HG03565 (cell line): ENCODE results near the gene SLCO1A2.
"Not testable (repeated sequence)": the region's sequence is repeated elsewhere in the genome, so short reads cannot be mapped to it uniquely, and the experiment has no call there.

Source experiments
- ATAC-seq: cut with Tn5 transposase; IDR thresholded peaks from one replicate; pipeline ENCODE4 v1.9.1; 2021; ENCODE audit warnings: mild to moderate bottlenecking, moderate library complexity; ENCODE audit not compliant: unreplicated experiment

SLCO1A2 gene, protein sequence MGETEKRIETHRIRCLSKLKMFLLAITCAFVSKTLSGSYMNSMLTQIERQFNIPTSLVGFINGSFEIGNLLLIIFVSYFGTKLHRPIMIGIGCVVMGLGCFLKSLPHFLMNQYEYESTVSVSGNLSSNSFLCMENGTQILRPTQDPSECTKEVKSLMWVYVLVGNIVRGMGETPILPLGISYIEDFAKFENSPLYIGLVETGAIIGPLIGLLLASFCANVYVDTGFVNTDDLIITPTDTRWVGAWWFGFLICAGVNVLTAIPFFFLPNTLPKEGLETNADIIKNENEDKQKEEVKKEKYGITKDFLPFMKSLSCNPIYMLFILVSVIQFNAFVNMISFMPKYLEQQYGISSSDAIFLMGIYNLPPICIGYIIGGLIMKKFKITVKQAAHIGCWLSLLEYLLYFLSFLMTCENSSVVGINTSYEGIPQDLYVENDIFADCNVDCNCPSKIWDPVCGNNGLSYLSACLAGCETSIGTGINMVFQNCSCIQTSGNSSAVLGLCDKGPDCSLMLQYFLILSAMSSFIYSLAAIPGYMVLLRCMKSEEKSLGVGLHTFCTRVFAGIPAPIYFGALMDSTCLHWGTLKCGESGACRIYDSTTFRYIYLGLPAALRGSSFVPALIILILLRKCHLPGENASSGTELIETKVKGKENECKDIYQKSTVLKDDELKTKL

DNA sequence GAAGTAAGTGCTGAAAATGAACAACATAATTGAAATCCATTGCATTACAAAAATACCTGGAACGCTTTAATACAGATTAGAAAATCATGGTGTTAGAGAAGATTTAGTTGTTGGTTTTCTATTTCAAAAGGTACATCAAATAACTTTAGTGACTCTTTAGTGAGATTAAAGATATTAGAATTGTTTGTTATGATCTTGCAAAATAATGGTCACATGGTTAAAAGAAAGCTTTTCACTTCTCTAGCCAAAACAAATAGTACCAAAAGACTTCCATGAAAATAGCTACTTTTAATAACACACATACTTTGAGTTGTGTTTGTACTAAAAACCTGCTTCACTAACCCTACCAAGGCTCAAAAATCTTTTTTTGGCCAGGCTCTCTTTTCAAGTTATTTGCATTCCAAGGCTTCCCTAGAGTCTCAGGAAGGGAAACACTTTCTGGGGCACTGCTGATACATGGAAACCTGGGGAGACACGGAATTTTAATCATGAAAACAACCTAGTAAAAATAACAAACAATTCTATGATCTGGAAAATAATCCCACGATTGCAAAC, at the start of gene SLCO1A2:
Gene SLCO1A2 (minus strand): TSS at position 147 of the 555 bp plus-strand sequence. CDS start 270 bp downstream, outside the sequence.
- ATAC-seq: no peak

DNA sequence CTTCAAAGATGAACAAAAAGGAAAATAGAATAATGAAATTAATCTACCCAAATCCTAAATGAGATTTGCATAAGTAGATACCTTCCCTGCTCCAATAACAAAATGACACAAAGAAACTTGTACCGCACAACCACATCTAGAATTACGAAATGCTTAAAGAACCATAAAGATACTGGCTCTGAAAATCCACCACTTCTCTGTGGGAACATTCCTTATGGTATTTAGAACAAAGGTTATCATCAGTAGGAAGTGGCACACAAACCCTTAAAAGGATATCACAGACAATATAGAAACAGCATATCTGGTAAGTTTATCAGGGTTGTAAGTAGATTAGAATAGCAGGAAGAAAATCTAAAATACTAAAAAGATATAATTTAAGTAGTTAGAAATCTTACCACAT, 49.5 kb upstream of the SLCO1A2 start:
- ATAC-seq: no peak

DNA sequence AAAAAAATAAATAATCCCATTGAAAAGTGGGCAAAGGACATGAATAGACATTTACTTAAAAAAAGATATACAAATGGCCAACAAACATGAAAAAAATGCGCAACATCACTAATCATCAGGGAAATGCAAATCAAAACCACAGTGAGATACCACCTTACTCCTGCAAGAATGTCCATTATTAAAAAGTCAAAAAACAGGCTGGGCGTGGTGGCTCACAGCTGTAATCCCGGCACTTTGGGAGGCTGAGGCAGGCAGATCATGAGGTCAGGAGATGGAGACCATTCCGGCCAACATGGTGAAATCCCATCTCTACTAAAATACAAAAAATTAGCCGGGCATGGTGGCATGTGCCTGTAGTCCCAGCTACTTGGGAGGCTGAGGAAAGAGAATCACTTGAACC, 46.6 kb upstream of the SLCO1A2 start:
- not testable (repeated sequence) for ATAC-seq

DNA sequence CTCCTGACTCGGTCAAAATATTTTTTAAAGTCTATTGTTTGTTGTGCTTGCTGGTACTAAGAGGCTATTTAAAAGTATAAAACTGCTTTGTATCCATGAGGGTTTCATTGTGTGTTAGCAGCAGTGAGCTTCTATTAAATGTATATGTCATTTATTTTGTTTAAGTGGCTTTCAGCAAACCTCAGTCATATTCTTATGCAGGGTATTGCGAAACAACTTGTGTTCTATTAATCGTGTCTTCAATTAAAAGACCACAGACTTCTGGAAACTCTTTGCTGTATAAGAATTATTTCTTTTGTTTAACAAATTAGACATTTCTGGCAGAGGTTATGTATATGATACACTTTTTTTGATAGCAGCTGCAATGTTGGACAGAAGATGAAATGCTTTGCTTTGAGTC, 44.5 kb upstream of the SLCO1A2 start:
- no peak for ATAC-seq

DNA sequence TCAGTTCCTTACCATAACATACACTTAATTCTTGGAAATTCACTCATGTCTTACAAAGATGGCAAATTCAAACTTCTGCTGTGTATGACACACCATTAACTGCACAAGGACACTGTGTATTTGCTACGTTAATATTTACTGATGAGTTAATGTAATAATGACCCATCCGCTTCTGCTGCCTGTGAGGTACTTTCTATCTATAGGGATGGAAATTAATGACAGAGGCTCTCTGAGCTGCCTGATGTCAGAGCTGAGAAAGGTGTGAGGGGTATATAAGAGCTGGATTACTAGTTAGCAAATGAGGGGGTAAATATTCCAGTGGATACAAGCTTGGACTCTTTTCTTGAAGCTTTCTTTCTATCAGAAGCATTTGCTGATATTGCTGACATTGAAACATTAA, 37.9 kb upstream of the SLCO1A2 start, which contains the start of gene IAPP:
Gene IAPP (plus strand): TSS at position 301 of the 400 bp plus-strand sequence. CDS start 450 bp downstream, outside the sequence.
- no peak for ATAC-seq

DNA sequence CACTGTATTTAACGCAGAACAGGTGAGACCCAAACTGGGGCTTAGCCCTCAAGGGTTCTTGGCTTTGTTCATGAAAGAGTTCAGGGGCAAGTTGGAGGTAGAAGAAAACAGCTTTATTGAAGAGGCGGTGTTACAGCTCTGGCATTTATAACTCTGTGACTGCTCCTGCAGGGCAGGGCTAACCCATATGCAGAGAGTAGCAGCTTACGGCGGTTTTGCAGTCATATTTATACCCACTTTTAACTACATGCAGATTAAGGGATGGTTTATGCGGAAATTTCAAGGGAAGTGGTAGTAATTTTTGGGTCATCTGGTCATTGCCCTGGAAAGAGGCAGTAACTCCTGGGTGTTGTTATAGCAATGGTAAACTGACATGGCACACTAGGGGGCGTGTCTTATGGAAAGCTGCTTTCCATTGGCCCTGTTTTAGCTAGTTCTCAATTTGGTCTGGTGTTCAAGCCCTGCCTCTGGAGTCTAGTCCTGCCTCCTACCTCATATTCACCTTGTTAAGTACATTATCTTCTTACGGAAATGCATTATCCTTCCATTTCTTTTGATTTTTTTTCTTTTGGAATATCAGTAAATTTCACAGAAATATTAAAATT, 36.2 kb upstream of the SLCO1A2 start:
- no peak for ATAC-seq

DNA sequence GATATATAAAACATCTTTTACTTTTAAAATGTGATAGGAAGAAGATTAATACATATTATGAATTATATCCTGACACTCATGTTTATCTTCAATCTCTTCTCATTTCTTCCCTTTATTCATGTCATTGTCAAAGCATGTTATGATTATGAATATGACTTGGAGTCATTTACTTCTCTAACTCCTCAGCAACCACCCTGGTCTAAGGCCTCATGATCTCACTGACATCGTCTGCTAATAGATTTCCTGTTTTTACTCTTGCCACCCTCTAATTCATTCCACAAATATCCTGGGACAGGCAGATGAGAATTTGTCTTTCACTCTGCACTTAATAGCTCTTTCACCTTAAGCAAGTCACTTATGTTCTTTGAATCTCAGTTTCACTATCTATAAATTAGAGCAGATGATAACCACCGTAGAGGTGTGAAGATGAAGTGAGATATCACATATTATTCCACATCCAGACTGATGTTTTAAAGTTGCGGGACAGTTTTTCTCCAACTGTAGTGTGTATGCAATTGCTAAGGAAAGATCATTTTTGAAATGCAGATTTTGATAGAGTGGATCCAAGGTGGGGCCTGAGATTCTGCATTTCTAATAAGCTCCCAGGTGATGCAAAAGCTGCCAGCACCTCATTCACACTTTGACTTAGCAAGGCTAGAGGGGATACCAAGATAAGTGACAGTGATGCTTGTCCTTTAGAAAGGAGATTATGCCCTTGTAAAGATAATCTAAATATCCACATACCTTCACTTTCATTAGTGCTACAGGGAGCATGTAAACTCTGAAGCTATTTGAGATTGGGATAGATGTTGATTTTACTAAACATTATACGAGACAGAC, 34.6 kb upstream of the SLCO1A2 start:
- no peak for ATAC-seq

DNA sequence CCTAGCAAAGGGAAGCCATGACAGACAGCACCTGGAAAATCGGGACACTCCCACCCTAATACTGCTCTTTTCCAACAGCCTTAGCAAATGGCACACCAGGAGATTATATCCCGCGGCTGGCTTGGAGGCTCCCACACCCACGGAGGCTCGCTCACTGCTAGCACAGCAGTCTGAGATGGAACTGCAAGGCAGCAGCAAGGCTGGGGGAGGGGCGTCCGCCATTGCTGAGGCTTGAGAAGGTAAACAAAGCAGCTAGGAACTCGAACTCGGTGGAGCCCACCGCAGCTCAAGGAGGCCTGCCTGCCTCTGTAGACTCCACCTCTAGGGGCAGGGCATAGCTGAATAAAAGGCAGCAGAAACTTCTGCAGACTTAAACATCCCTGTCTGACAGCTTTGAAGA, 25.9 kb upstream of the SLCO1A2 start:
- not testable (repeated sequence) for ATAC-seq

DNA sequence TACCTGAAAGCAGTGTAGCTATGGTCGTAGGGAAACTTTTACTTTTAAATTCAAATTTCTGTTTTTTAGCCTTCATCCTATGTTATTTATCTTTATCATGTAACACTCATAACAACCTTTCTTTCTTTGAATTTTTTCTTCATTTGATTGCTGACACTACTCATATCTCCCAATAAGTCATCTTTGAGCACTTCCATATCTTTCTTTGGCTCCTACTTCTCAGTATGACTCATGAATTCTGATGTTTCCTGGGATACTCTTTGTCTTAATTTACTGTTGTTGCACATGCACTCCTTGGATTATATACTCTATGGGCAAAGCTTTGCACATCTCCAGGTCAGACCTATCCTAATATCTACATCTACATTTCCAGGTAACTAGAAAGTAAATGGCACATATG, 19.9 kb upstream of the SLCO1A2 start:
- ATAC-seq: no peak

DNA sequence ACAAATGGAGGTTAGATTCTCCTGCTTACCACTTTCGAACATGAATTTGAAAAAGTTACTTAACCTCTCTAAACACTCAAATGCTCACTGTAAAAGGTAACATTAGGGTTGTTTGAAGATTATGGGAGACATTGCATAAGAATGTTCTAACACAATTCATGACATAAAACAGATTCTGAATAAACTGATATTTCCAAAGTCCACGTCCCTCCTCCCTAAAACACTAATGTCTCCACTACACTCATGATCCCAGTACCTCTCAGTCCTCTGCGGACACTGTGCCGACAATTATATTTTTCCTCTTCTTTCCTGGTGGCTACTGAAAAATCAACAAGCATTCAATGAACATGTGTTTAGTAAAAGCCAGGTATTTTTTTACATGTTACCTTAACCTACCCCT, 19.2 kb upstream of the SLCO1A2 start:
- ATAC-seq: no peak

DNA sequence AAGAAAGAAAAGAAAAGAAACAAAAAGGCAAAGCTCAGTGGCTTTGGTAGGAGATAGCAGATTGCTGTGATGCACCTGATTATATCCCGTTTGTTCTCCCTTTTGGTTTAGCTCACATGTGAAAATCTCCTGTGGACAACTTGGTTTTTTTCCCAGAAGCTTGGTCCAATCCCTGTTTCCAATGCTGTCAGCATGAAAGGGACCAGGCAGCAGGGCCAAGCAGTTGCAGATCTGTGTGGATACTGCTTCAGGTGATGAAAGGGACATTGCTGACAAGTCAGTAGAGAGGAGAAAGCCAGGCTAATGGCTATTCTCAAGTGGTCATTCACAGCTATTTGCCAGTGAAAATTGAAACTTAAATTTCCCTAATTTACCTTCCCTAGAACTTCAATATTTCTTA, 18.8 kb upstream of the SLCO1A2 start:
- no peak for ATAC-seq

DNA sequence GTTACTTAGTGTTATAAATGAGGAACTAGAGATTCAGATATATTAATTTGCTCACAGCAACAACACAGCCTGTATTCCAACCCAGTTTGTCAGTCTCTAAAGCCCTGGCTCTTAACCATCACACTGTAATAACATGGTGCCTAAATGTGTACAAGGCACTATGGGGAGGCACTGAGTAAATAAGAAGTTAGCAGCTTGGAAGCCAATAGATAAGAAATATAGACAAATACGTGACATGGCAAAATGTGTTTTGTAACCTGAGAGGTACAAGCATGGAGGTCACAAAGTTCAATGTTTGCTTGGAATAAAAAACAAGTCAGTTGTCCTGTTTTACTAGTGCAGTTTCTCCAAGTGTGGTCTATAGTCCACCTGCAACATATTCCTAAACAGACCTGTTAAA, 16.3 kb upstream of the SLCO1A2 start:
- ATAC-seq: no peak

DNA sequence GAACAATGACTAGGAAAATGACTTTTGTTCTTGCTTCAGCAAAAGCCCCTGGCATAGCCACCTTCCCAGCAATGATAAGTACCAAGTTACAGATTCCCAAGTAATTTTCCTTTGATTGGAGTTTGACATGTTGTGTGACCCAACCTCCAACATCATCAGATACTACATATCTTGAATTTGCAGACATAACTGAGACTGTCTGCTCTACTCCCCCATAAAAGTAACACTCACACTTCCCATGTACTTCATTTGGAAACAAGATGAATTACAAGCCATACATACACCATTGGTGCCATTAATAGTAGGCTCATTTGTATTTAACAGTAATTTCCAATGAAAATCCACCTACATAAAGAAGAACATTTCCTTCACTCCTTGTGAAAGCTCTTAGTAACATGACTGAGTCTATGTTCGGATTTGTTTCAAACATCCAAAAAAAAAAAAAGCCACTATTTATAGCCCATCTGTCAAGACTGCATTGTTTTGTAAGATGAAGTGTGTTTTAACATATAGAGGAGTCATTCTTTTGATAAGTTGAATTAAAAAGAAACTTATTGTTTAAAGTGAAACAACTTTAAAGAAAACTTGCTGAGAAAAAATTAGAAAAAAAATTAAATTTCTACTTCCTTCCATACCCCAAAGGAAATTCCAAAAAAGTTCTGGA, 12.0 kb upstream of the SLCO1A2 start:
- no peak for ATAC-seq

DNA sequence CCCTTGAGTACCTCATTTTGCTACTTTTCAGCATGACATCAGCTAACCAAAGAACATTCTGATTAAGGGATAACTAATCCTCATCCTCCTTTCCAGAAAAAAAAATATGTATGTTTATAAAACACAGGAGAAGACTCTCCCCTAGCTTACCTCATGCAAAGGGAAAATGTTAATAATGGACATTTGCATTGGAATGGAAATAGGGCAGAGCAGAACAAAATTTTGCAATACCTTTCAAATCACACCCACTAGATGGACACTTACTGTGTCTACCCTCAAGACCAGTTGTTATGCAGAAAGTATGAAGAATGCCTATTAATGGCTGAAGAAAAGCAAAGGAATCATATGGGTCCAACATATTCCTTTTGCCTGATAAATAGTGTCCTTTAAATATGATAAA, 8.9 kb upstream of the SLCO1A2 start:
- ATAC-seq: no peak

DNA sequence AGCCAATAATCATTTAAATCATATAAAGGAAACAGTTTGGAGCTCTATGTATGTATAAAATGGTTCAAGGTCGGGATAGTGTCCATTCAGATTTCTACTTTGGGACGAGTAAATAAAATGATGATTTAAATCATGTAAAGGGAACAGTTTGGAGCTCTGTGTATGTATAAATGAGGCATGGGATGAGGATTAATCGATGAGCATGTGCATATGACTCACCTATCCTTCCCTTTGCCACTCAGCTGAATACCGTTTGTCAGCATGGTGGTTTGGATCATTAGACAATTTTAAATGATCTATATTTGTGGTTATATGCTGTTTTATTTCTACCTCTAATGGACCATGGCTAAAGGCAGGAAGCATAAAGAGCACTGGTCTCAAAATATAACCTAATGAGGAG, 7.1 kb upstream of the SLCO1A2 start:
- no peak for ATAC-seq

DNA sequence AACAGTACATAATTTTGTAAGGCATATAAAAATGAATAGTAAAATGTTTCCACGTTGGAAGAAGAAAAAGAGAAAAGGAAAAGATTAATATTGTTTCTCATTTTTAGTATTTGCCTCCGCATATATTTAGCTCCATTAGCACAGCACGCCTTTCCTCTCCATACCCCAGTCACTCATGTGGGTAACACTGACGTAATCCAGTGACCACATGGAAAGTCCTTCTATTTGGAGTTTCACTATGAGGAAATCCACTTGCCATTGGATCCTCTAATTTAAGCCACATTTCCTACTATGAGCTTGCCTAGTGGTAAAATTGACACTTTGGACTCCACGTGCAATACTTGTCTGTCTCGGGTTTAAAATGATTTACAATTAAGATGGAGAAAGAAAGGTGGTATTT, 5.7 kb upstream of the SLCO1A2 start:
- ATAC-seq: no peak

DNA sequence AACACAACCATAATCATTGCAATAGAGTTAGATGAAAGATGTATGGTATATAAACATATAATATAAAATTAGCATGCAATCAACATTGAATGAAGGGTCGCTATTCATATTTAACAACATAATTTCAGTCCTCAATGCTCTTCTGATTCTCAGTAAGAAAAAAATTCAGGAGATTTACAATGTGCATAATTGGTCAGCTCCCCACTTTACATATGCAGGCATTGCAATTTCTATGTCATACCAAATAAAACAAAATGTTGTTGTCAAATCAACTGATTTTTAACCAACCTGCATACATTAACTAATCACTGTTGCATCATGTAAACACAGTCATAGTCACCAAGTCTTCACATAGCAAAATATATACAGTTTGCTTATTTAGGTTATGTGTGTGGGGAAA, 5.2 kb upstream of the SLCO1A2 start:
- ATAC-seq: no peak

DNA sequence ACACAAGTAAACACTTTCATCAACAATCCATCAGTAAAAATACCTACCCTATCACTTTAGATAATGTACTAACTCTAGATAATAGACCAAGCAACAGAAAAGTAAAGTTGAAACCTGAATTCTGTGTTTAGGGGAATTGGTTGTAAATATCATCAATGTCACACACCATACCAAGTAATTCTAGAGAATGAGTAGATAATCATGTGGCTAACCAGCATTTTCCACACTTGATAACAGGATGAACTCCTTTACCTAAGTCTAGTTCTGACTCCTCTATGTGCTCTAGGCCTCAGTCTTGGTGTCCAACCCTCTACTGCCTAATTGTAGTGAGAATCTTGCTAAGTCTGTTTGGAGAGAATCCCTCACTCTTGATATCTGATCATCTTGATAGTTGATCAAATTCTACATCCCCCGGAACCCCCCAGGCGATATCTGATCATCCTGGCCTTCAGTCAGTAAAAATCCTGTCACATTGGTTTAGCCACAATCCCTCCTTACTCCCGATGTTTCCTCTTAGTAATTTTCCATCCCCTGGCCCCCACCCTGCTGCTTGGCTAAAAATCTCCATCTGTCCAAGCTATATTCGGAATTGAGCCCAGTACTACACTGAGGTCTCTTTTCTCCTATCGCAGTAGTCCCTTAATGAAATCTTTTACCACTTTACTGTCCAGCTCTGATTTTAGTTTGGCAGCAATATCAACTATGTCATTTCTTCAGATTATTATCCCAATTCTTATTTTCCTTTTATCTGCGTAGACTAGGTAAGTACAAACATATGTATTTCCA, 3.4 kb upstream of the SLCO1A2 start:
- ATAC-seq: no peak

DNA sequence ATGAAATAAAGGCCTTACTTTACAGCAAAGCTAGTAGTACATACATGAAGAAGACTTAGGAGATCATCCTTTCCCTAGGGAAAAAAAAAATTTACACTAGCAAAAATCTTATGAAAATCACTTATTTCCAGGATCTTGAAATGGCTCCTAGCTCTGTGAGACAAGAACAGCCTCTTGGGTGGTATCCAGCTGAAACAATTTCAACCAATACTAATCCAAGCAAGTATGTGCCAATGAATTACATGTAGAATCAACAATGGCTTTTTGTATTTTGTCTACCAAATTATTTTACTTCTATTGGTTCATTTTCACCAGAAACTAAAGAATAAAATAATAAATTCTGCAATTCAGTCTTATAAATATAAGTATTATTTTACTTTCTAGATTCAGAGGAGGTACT, 2.7 kb upstream of the SLCO1A2 start:
- no peak for ATAC-seq
